ENCODE data around the gene VAMP1. TPM values are rescaled to one million over a fixed set of nuclear protein-coding genes. Genes with fewer than 3 reads are reported as not detected.
"Not testable (repeated sequence)": the region's sequence is repeated elsewhere in the genome, so short reads cannot be mapped to it uniquely, and the experiment has no call there.

The VAMP1 gene
- total RNA-seq, 2 experiments from 2014 or later, result 84.8 to 87.7 TPM

DNA sequence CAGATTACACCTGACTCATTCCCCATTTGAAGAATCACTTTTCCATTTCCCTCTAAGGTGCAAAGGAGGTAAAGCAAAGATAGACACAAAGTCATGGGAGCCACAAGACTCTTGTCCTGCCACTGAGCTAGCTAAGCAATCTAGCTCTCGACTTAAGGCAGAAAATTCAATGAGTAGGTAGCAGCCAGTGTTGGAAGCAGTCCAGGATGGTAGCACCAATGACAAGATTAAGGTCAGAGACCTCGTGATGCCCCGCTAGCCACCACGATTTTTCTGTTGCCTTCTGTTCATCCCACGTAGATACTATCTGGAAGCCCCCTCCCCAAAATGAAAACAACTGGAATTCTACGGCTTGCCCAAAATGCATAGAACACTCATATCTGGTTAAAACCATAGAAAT, 1.4 kb downstream of the VAMP1 start:
- TF ChIP-seq, protein P1, sequence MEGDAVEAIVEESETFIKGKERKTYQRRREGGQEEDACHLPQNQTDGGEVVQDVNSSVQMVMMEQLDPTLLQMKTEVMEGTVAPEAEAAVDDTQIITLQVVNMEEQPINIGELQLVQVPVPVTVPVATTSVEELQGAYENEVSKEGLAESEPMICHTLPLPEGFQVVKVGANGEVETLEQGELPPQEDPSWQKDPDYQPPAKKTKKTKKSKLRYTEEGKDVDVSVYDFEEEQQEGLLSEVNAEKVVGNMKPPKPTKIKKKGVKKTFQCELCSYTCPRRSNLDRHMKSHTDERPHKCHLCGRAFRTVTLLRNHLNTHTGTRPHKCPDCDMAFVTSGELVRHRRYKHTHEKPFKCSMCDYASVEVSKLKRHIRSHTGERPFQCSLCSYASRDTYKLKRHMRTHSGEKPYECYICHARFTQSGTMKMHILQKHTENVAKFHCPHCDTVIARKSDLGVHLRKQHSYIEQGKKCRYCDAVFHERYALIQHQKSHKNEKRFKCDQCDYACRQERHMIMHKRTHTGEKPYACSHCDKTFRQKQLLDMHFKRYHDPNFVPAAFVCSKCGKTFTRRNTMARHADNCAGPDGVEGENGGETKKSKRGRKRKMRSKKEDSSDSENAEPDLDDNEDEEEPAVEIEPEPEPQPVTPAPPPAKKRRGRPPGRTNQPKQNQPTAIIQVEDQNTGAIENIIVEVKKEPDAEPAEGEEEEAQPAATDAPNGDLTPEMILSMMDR (IDR thresholded peaks at IDR 0.05), result no peak
- Mint-ChIP-seq H3K4me1 (ENCODE audit: low read depth) (peaks cover 75% of the 10 kb centered on the region), H3K36me3 (ENCODE audit: low read depth) (peaks cover 64% of the 10 kb centered on the region), H3K4me3 (peak overlapping the region; percentile 94), H3K27ac (peak overlapping the region; percentile 92), H3K9me3 (no peaks in the 10 kb centered on the region), H3K27me3 (no peaks in the 10 kb centered on the region)
- Histone ChIP-seq H3K9me3 (ENCODE audit: control insufficient read depth in 1 of 2, insufficient read depth in 1 of 2, low read length in 2 of 2) (no peaks in the 10 kb centered on the region), H3K4me1 (ENCODE audit: insufficient read depth, low read length) (peaks cover 63% of the 10 kb centered on the region), H3K27me3 (ENCODE audit: control insufficient read depth in 1 of 2, insufficient read depth in 2 of 2, low read length in 2 of 2) (no peaks in the 10 kb centered on the region), H3K4me3 (ENCODE audit: low read length) (peak overlapping the region; percentile 94), H3K27ac (ENCODE audit: low read depth in 1 of 2, low read length in 2 of 2) (no peak overlapping the region), H3K36me3 (ENCODE audit: insufficient read depth, low read length) (peaks cover 28% of the 10 kb centered on the region)
- DNase-seq, result peak in 1 of 14 experiments; percentile 30
- no peak for ATAC-seq (ENCODE audit: poor library complexity)
- intact Hi-C loops (cut with DNase I, micrococcal nuclease), result no loop called here
- POLR2A ChIA-PET, result interaction anchor here (0.8 to 4.3 kb wide), 14 partner anchors 8 to 403 kb away, joined by 3 to 90 read pairs (median 37); partner anchors contain the start of genes CD27, GAPDH, MRPL51 and TAPBPL
- CTCF ChIA-PET, result interaction anchor here (1.5 to 2.0 kb wide), 6 partner anchors 8 to 69 kb away, joined by 5 to 22 read pairs (median 9); no protein-coding TSS in a partner anchor

DNA sequence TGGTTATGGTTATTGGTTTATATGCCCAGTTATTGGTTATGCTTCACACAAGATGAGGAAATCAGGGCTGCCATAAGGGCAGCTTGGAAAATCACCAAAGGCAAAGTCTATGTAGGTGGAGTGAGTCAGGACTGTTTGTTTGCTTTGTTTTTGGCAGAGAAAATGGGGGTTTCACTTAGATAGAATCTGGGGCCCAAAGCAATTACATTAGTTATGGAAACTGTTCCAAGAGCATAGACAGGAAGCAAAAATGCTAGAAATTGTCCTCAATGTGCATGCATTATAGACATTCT, 2.2 kb downstream of the VAMP1 start:
- H3K4me1 ChIP-seq (ENCODE audit: insufficient read depth, low read length), result peaks cover 72% of the 10 kb centered on the region
- Mint-ChIP-seq H3K27ac (peak overlapping the region; percentile 92), H3K27me3 (no peaks in the 10 kb centered on the region), H3K4me3 (peak overlapping the region; percentile 94), H3K4me1 (ENCODE audit: low read depth) (peaks cover 84% of the 10 kb centered on the region), H3K36me3 (ENCODE audit: low read depth) (peaks cover 72% of the 10 kb centered on the region), H3K9me3 (no peaks in the 10 kb centered on the region)
- DNase-seq (no peak), ATAC-seq (ENCODE audit: poor library complexity) (no peak)
- H3K36me3 ChIP-seq (ENCODE audit: insufficient read depth, low read length), result peaks cover 35% of the 10 kb centered on the region
- H3K4me3 ChIP-seq (ENCODE audit: low read length), result no peak overlapping the region
- POLR2A ChIA-PET, result interaction anchor here (0.9 to 4.3 kb wide), 6 partner anchors 16 to 404 kb away, joined by 3 to 76 read pairs (median 37); partner anchors contain the start of genes CD27, MRPL51 and TAPBPL
- no peak overlapping the region for H3K27ac ChIP-seq (ENCODE audit: low read depth in 1 of 2, low read length in 2 of 2)
- H3K9me3 ChIP-seq (ENCODE audit: control insufficient read depth in 1 of 2, insufficient read depth in 1 of 2, low read length in 2 of 2), result no peaks in the 10 kb centered on the region
- intact Hi-C loops (cut with DNase I, micrococcal nuclease), result no loop called here
- H3K27me3 ChIP-seq (ENCODE audit: control insufficient read depth in 1 of 2, insufficient read depth in 2 of 2, low read length in 2 of 2), result no peaks in the 10 kb centered on the region
- CTCF ChIA-PET, result interaction anchor here (1.4 to 2.0 kb wide), 3 partner anchors 17 to 69 kb away, joined by 3 to 12 read pairs (median 6); partner anchors contain the start of gene TAPBPL
- TF ChIP-seq, protein P1 (IDR thresholded peaks at IDR 0.05), result no peak

DNA sequence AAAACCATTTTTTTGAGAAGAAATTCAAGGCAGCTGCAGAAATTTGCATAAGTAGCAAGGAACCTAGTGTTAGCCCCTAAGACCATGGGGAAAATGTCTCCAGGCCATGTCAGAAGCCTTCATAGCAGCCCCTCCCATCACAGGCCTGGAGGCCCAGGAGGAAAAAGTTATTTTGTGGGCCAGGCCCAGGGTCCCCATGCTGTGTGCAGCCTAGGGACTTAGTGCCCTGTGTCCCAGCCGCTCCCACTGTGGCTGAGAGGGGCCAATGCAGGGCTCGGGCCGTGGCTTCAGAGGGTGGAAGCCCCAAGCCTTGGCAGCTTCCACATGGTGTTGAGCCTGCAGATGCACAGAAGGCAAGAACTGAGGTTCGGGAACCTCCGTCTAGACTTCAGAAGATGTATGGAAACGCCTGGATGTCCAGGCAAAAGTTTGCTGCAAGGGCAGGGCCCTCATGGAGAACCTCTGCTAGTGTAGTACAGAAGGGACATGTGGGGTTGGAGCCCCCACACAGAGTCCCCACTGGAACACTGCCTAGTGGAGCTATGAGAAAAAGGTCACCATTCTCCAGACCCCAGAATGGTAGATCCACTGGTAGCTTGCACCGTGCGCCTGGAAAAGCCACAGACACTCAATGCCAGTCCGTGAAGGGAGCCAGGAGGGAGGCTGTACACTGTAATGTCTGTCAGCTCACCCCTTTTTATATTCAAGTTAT, 2.8 kb downstream of the VAMP1 start:
- H3K4me3 ChIP-seq (ENCODE audit: low read length); intact Hi-C loops (cut with DNase I, micrococcal nuclease); H3K27ac ChIP-seq (ENCODE audit: low read depth in 1 of 2, low read length in 2 of 2); DNase-seq; H3K9me3 ChIP-seq (ENCODE audit: control insufficient read depth in 1 of 2, insufficient read depth in 1 of 2, low read length in 2 of 2); ATAC-seq (ENCODE audit: poor library complexity); H3K27me3 ChIP-seq (ENCODE audit: control insufficient read depth in 1 of 2, insufficient read depth in 2 of 2, low read length in 2 of 2); H3K9me3 Mint-ChIP-seq; H3K27me3 Mint-ChIP-seq: not testable (repeated sequence)
- Mint-ChIP-seq H3K36me3 (ENCODE audit: low read depth) (peaks cover 77% of the 10 kb centered on the region), H3K4me3 (peak overlapping the region; percentile 94), H3K4me1 (ENCODE audit: low read depth) (peaks cover 89% of the 10 kb centered on the region), H3K27ac (peak overlapping the region; percentile 92)
- ChIA-PET CTCF (interaction anchor here (1.4 to 1.5 kb wide), 2 partner anchors 16 to 70 kb away, joined by 3 to 6 read pairs; partner anchors contain the start of gene TAPBPL), POLR2A (interaction anchor here (1.1 to 4.3 kb wide), 4 partner anchors 16 to 405 kb away, joined by 4 to 76 read pairs (median 37); partner anchors contain the start of genes CD27, MRPL51 and TAPBPL)
- Histone ChIP-seq H3K36me3 (ENCODE audit: insufficient read depth, low read length) (peaks cover 40% of the 10 kb centered on the region), H3K4me1 (ENCODE audit: insufficient read depth, low read length) (peaks cover 77% of the 10 kb centered on the region)

DNA sequence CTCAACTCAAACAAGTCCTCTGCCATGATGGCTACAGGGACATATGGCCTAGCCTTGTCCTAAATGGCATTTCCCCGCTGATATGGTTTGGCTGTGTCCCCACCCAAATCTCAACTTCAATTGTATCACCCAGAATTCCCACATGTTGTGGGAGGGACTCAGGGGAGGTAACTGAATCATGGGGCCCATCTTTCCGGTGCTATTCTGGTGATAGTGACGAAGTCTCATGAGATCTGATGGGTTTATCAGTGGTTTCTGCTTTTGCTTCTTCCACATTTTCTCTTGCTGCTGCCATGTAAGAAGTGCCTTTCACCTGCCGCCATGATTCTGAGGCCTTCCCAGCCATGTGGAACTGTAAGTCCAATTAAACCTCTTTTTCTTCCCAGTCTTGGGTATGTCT, 3.7 kb downstream of the VAMP1 start:
- not testable (repeated sequence) for H3K27me3 ChIP-seq (ENCODE audit: control insufficient read depth in 1 of 2, insufficient read depth in 2 of 2, low read length in 2 of 2); H3K4me3 ChIP-seq (ENCODE audit: low read length); H3K27me3 Mint-ChIP-seq; H3K9me3 Mint-ChIP-seq; ATAC-seq (ENCODE audit: poor library complexity); H3K9me3 ChIP-seq (ENCODE audit: control insufficient read depth in 1 of 2, insufficient read depth in 1 of 2, low read length in 2 of 2); DNase-seq
- intact Hi-C loops (cut with DNase I, micrococcal nuclease), result loop anchor here in 1 of 2 experiments (1.0 kb wide), 1 partner anchor 43 kb away; no protein-coding TSS in a partner anchor
- H3K36me3 ChIP-seq (ENCODE audit: insufficient read depth, low read length), result peaks cover 45% of the 10 kb centered on the region
- Mint-ChIP-seq H3K4me3 (peak overlapping the region; percentile 54), H3K36me3 (ENCODE audit: low read depth) (peaks cover 85% of the 10 kb centered on the region), H3K4me1 (ENCODE audit: low read depth) (peaks cover 92% of the 10 kb centered on the region), H3K27ac (peak overlapping the region; percentile 92)
- CTCF ChIA-PET, result interaction anchor here (2.1 to 2.3 kb wide), 2 partner anchors 26 to 70 kb away, joined by 12 to 31 read pairs; partner anchors contain the start of gene MRPL51
- peaks cover 86% of the 10 kb centered on the region for H3K4me1 ChIP-seq (ENCODE audit: insufficient read depth, low read length)
- POLR2A ChIA-PET, result interaction anchor here (1.0 to 16.2 kb wide), 7 partner anchors 10 to 69 kb away, joined by 3 to 225 read pairs (median 21); partner anchors contain the start of genes CD27, GAPDH and TAPBPL
- H3K27ac ChIP-seq (ENCODE audit: low read depth in 1 of 2, low read length in 2 of 2), result peak overlapping the region in 1 of 2 donors; percentile 8

Measured in CD4-positive, alpha-beta T cell (primary cell).